SK-N-SH (cell line): Measurements from ENCODE around the gene CCDC141. TPM values are rescaled to one million over a fixed set of nuclear protein-coding genes. Genes with fewer than 3 reads are reported as not detected.

Experiments
- CTCF ChIA-PET: fragments of 300-600, 350-600 bp; formaldehyde crosslinking; extraction: SDS; loops from one replicate; lab custom pipeline; 2021; lab: Yijun Ruan, JAX
- POLR2A ChIA-PET: fragments of 350-600 bp; sonication (Branson Sonifier 250); formaldehyde crosslinking; extraction: SDS; loops from one replicate; lab custom pipeline; 2020; ENCODE audit warnings: antibody characterized with exemption, inconsistent platforms; lab: Yijun Ruan, JAX
- DNase-seq: peaks from one replicate; pipeline ENCODE4 v3.0.0; 2012
- H2AFZ ChIP-seq: fragments of 200-600 bp; sonication (generic); 2 replicates; pipeline ENCODE4 v1.8.1; 2016; ENCODE audit warnings: antibody characterized with exemption, mild to moderate bottlenecking, low read depth
- H3F3A ChIP-seq: fragments of 200-600 bp; sonication (generic); replicated peaks from 2 replicates; pipeline ENCODE3; 2016; ENCODE audit warnings: antibody characterized with exemption, mild to moderate bottlenecking; ENCODE audit not compliant: insufficient read depth
- H3K27ac ChIP-seq, 2 experiments: fragments of 200-500 bp in 1 of 2; fragments of 200-600 bp in 1 of 2; sonication (Bioruptor generic) in 1 of 2; sonication (generic), shearing (Covaris generic) in 1 of 2; 2 replicates each; pipeline versions ENCODE4 v1.5.1 to v1.6.1; 2014 to 2016; ENCODE audit warnings: low read depth in 2 of 2, inconsistent platforms in 1 of 2, low read length in 1 of 2, mild to moderate bottlenecking in 1 of 2, mixed read lengths in 1 of 2
- H3K27me3 ChIP-seq: fragments of 200-600 bp; sonication (generic), shearing (Covaris generic); 2 replicates; pipeline ENCODE4 v1.6.1; 2016; ENCODE audit warnings: mixed run types; ENCODE audit not compliant: insufficient read depth
- H3K36me3 ChIP-seq, 2 experiments: fragments of 200-500 bp in 1 of 2; fragments of 200-600 bp in 1 of 2; sonication (Bioruptor generic) in 1 of 2; sonication (generic) in 1 of 2; replicated peaks in 1 of 2; 2 replicates each; pipeline versions ENCODE3 to v1.5.1; 2014 to 2016; ENCODE audit warnings: low read length in 1 of 2, mild to moderate bottlenecking in 1 of 2; ENCODE audit not compliant: insufficient read depth in 2 of 2, control insufficient read depth in 1 of 2
- H3K4me1 ChIP-seq, 2 experiments: fragments of 200-500 bp in 1 of 2; fragments of 200-600 bp in 1 of 2; sonication (Bioruptor generic) in 1 of 2; sonication (generic), shearing (Covaris generic) in 1 of 2; 2 replicates each; pipeline versions ENCODE4 v1.5.1 to v1.6.1; 2014 to 2016; ENCODE audit warnings: low read depth in 1 of 2, low read length in 1 of 2, mixed run types in 1 of 2; ENCODE audit not compliant: insufficient read depth in 2 of 2, control insufficient read depth in 1 of 2
- H3K4me2 ChIP-seq: fragments of 200-600 bp; sonication (generic), shearing (Covaris generic); 2 replicates; pipeline ENCODE4 v1.6.1; 2017; ENCODE audit warnings: mixed run types
- H3K4me3 ChIP-seq, 2 experiments: fragments of 200-500 bp in 1 of 2; fragments of 200-600 bp in 1 of 2; sonication (Bioruptor generic) in 1 of 2; sonication (generic), shearing (Covaris generic) in 1 of 2; 2 replicates each; pipeline versions ENCODE4 v1.5.1 to v1.8.1; 2014 to 2016; ENCODE audit warnings: low read depth in 2 of 2, inconsistent platforms in 1 of 2, low read length in 1 of 2, mild to moderate bottlenecking in 1 of 2, mixed read lengths in 1 of 2, moderate library complexity in 1 of 2
- H3K79me2 ChIP-seq: fragments of 200-600 bp; sonication (generic); 2 replicates; pipeline ENCODE4 v1.8.1; 2017; ENCODE audit warnings: mild to moderate bottlenecking; ENCODE audit not compliant: insufficient read depth
- H3K9ac ChIP-seq: fragments of 200-600 bp; sonication (generic); 2 replicates; pipeline ENCODE4 v1.6.1; 2017; ENCODE audit warnings: mixed run types
- H3K9me2 ChIP-seq: fragments of 200-600 bp; sonication (generic); 2 replicates; pipeline ENCODE4 v1.6.1; 2017; ENCODE audit warnings: mixed run types
- H3K9me3 ChIP-seq: fragments of 200-600 bp; sonication (generic); 2 replicates; pipeline ENCODE4 v1.6.1; 2017; ENCODE audit warnings: mixed run types, mild to moderate bottlenecking, moderate library complexity
- H4K20me1 ChIP-seq: fragments of 200-600 bp; sonication (generic); 2 replicates; pipeline ENCODE4 v1.6.1; 2017; ENCODE audit warnings: mild to moderate bottlenecking, mixed run types; ENCODE audit not compliant: insufficient read depth
- CTCF ChIP-seq: fragments of 200-600 bp; sonication (generic); IDR thresholded peaks from 2 replicates; pipeline ENCODE4 v1.6.1; 2017; ENCODE audit warnings: antibody characterized with exemption, mild to moderate bottlenecking, moderate library complexity
- ELF1 ChIP-seq: IDR thresholded peaks from 2 replicates; pipeline ENCODE4 v1.4.0; 2012
- EP300 ChIP-seq, 2 experiments: IDR thresholded peaks; 2 replicates each; pipeline versions ENCODE4 v1.4.0 to v1.6.1; 2012; ENCODE audit warnings: borderline replicate concordance in 1 of 2, low read depth in 1 of 2, low read length in 1 of 2
- EZH2phosphoT487 ChIP-seq: fragments of 200-600 bp; sonication (generic); IDR thresholded peaks from 2 replicates; pipeline ENCODE4 v1.6.1; 2017; ENCODE audit warnings: low read depth, mixed run types, mild to moderate bottlenecking, antibody characterized with exemption, moderate library complexity, borderline replicate concordance
- FOSL2 ChIP-seq: IDR thresholded peaks from 2 replicates; pipeline ENCODE4 v1.4.0; 2012; ENCODE audit warnings: low read depth, mild to moderate bottlenecking, moderate library complexity, borderline replicate concordance
- FOXM1 ChIP-seq: IDR thresholded peaks from 2 replicates; pipeline ENCODE4 v1.4.0; 2012; ENCODE audit warnings: low read depth, mild to moderate bottlenecking
- GABPA ChIP-seq: IDR thresholded peaks from 2 replicates; pipeline ENCODE4 v1.4.0; 2012; ENCODE audit warnings: low read depth, mild to moderate bottlenecking
- GATA2 ChIP-seq: sonication (generic); formaldehyde crosslinking; IDR thresholded peaks from 2 replicates; pipeline ENCODE4 v1.5.0; 2020; ENCODE audit warnings: mild to moderate bottlenecking, missing genetic modification reagents
- JUND ChIP-seq: IDR thresholded peaks from 2 replicates; pipeline ENCODE4 v1.4.0; 2012
- MEF2A ChIP-seq: IDR thresholded peaks from 2 replicates; pipeline ENCODE4 v1.4.0; 2012; ENCODE audit warnings: low read depth, borderline replicate concordance
- MXI1 ChIP-seq: IDR thresholded peaks from 2 replicates; pipeline ENCODE4 v1.6.1; 2012; ENCODE audit warnings: mild to moderate bottlenecking, low read depth, low read length, improper control_type of control experiment
- NFIC ChIP-seq: IDR thresholded peaks from 2 replicates; pipeline ENCODE4 v1.4.0; 2012; ENCODE audit warnings: borderline replicate concordance
- PBX3 ChIP-seq: IDR thresholded peaks from 2 replicates; pipeline ENCODE4; 2012
- RAD21 ChIP-seq: IDR thresholded peaks from 2 replicates; pipeline ENCODE4 v1.6.1; 2012; ENCODE audit warnings: mild to moderate bottlenecking, low read length
- RCOR1 ChIP-seq: fragments of 150-350 bp; IDR thresholded peaks from 2 replicates; pipeline ENCODE4 v1.6.1; 2017; ENCODE audit warnings: antibody characterized with exemption, low read length
- REST ChIP-seq: IDR thresholded peaks from 2 replicates; pipeline ENCODE4 v1.6.1; 2012; ENCODE audit warnings: mild to moderate bottlenecking, low read depth, low read length, moderate library complexity
- RFX5 ChIP-seq: IDR thresholded peaks from 2 replicates; pipeline ENCODE4 v1.6.1; 2012; ENCODE audit warnings: mild to moderate bottlenecking, improper control_type of control experiment, low read length
- RXRA ChIP-seq: IDR thresholded peaks from 2 replicates; pipeline ENCODE4 v1.4.0; 2012; ENCODE audit warnings: low read depth, mild to moderate bottlenecking, borderline replicate concordance
- SIN3A ChIP-seq: IDR thresholded peaks from 2 replicates; pipeline ENCODE4 v1.6.1; 2012; ENCODE audit warnings: low read depth, mild to moderate bottlenecking, low read length, moderate library complexity, borderline replicate concordance
- TCF12 ChIP-seq: IDR thresholded peaks from 2 replicates; pipeline ENCODE4 v1.4.0; 2012
- USF1 ChIP-seq: IDR thresholded peaks from 2 replicates; pipeline ENCODE4 v1.4.0; 2012; ENCODE audit warnings: low read depth, borderline replicate concordance
- WGBS: methylation state at CpG from one replicate; pipeline ENCODE4 v1.1.6; 2017; ENCODE audit warnings: low lambda C conversion rate; 5-methylcytosine and 5-hydroxymethylcytosine counted together
- polyA plus RNA-seq, 3 experiments: library from polyadenylated mRNA; depleted of rRNA; stranded (reverse); fragments of >200 nt; gene quantifications; 2 replicates each; pipeline ENCODE4 v1.2.3, GENCODE V29; 2012

CCDC141 gene
- polyA plus RNA-seq, 1 of the 3 experiments (the other 2 are of a cell fraction): 0.02 TPM

- Histone ChIP-seq H3K4me3 (no peak overlapping the region), H3K27ac (no peak overlapping the region), H3K9me3 (no peaks in the 10 kb centered on the region), H4K20me1 (no peaks in the 10 kb centered on the region), H3K9me2 (no peaks in the 10 kb centered on the region), H3K9ac (no peak overlapping the region), H3K36me3 (no peaks in the 10 kb centered on the region), H3K79me2 (no peaks in the 10 kb centered on the region), H3K27me3 (no peaks in the 10 kb centered on the region), H2AFZ (no peak overlapping the region), H3K4me2 (peak overlapping the region; percentile 6; the same call in 1 of the 2 replicates), H3F3A (no peaks in the 10 kb centered on the region), H3K4me1 (peaks cover 2 to 13% of the 10 kb centered on the region in 2 experiments; a peak in 2 of 4 replicates)
- TF ChIP-seq TCF12 (peak; percentile 52), PBX3 (0 out of 2 replicates have a peak, but pooled peaks have one; percentile 15), EP300 (IDR thresholded peaks at IDR 0.05; ENCODE audit: borderline replicate concordance in 1 of 2, low read depth in 1 of 2, low read length in 1 of 2) (peak in 1 of 2 experiments; percentile 27; a peak in 1 of 4 replicates), MEF2A (no peak), EZH2phosphoT487 (no peak), USF1 (no peak), JUND (peak; percentile 38; the same call in 1 of the 2 replicates), GABPA (no peak), RFX5 (no peak), MXI1 (no peak), FOXM1 (no peak), NFIC (no peak), FOSL2 (peak; percentile 48; the same call in 1 of the 2 replicates), RXRA (0 out of 2 replicates have a peak, but pooled peaks have one; percentile 33), CTCF (no peak)
- no peak for DNase-seq
- WGBS: 65% methylated on average over 3 of the region's 3 CpGs
- POLR2A ChIA-PET: no interaction called here
- CTCF ChIA-PET: no interaction called here
Observed at GRCh38 chr2:178870703-178871102, 179.2 kb downstream of the CCDC141 start.

- H3K4me2 ChIP-seq: no peak overlapping the region
- no peaks in the 10 kb centered on the region for H3K27me3 ChIP-seq
- H3K9me3 ChIP-seq: no peaks in the 10 kb centered on the region
- CTCF ChIA-PET: interaction anchor here (0.6 to 3.2 kb wide), 2 partner anchors 25 to 104 kb away, joined by 3 to 17 read pairs; no protein-coding TSS in a partner anchor
- no peaks in the 10 kb centered on the region for H3K79me2 ChIP-seq
- no peak overlapping the region for H3K4me3 ChIP-seq
- H3K9ac ChIP-seq: no peak overlapping the region
- no peaks in the 10 kb centered on the region for H3K36me3 ChIP-seq
- H4K20me1 ChIP-seq: no peaks in the 10 kb centered on the region
- H3K4me1 ChIP-seq: peaks cover 6 to 30% of the 10 kb centered on the region in 2 experiments
- no peak overlapping the region for H2AFZ ChIP-seq
- peaks cover 16% of the 10 kb centered on the region for H3F3A ChIP-seq
- POLR2A ChIA-PET: no interaction called here
- H3K27ac ChIP-seq: no peak overlapping the region
- H3K9me2 ChIP-seq: no peaks in the 10 kb centered on the region
- WGBS: 84% methylated on average over 2 of the region's 2 CpGs
- DNase-seq: no peak
- no peak for TF ChIP-seq REST
- no peak for TF ChIP-seq RXRA
- no peak for TF ChIP-seq RFX5
- no peak for TF ChIP-seq EZH2phosphoT487
- no peak for TF ChIP-seq GATA2
- no peak for TF ChIP-seq SIN3A
- TF ChIP-seq RCOR1: no peak
- no peak for TF ChIP-seq ELF1
- TF ChIP-seq RAD21: no peak
Observed at GRCh38 chr2:178865999-178866398, 183.9 kb downstream of the CCDC141 start.
